ENCODE results near the gene ZBTB45.
"Not testable (repeated sequence)": the region's sequence is repeated elsewhere in the genome, so short reads cannot be mapped to it uniquely, and the experiment has no call there.

The ZBTB45 gene

GRCh38 chr19:58474291-58474996 lies 45.2 kb downstream of the ZBTB45 start:
- DNase-seq, result no peak

GRCh38 chr19:58473775-58474174 lies 45.8 kb downstream of the ZBTB45 start:
- DNase-seq, result no peak

GRCh38 chr19:58471736-58472135 lies 47.9 kb downstream of the ZBTB45 start:
- no peak for DNase-seq

GRCh38 chr19:58470837-58471543 lies 48.6 kb downstream of the ZBTB45 start:
- DNase-seq, result not testable (repeated sequence)

- DNase-seq, result no peak
Measured at GRCh38 chr19:58469241-58470013, 50.2 kb downstream of the ZBTB45 start.

- DNase-seq, result no peak
Measured at GRCh38 chr19:58468216-58468839, 51.3 kb downstream of the ZBTB45 start.

GRCh38 chr19:58466760-58467589 lies 52.6 kb downstream of the ZBTB45 start, which contains the start of gene ZNF324:
Gene ZNF324, plus strand, starts transcription at chr19:58467080. Its CDS starts 2,106 bp downstream, at chr19:58469186.
- peak; percentile 97 for DNase-seq

- DNase-seq, result no peak
Measured at GRCh38 chr19:58466089-58466759, 53.4 kb downstream of the ZBTB45 start.

All from activated CD4-positive, CD25-positive, alpha-beta regulatory T cell treated with anti-CD3 and anti-CD28 coated beads, Interleukin-2, amount 50 U/mL, for 72 hours (primary cell).